ENCODE results near the gene ELL2.

DNA sequence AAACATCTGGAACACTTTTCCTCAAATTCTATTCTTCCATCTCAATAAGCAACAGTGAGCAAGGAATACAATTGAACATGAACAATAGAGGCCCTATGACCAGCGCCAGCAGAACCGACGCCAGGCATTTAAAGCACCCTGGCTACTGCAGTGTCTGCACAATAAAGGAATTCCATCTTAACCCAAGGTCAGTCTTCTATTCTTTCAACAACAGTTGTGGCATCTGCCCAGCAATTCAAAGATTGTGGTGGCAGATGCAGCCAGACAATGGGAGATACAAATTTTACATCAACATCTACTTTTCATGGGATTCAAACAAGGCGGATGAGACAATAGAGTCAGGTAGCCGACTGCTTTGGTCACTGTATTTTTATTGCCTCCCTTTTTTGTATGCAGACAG is 65.9 kb downstream of the ELL2 start:
- TF ChIP-seq, protein P1, sequence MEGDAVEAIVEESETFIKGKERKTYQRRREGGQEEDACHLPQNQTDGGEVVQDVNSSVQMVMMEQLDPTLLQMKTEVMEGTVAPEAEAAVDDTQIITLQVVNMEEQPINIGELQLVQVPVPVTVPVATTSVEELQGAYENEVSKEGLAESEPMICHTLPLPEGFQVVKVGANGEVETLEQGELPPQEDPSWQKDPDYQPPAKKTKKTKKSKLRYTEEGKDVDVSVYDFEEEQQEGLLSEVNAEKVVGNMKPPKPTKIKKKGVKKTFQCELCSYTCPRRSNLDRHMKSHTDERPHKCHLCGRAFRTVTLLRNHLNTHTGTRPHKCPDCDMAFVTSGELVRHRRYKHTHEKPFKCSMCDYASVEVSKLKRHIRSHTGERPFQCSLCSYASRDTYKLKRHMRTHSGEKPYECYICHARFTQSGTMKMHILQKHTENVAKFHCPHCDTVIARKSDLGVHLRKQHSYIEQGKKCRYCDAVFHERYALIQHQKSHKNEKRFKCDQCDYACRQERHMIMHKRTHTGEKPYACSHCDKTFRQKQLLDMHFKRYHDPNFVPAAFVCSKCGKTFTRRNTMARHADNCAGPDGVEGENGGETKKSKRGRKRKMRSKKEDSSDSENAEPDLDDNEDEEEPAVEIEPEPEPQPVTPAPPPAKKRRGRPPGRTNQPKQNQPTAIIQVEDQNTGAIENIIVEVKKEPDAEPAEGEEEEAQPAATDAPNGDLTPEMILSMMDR (IDR thresholded peaks at IDR 0.05) = no peak
- TF ChIP-seq POLR2A (IDR thresholded peaks at IDR 0.05) = no peak

Data from prostate gland (tissue), 2 donors.